H1 (cell line): ENCODE measurements around the gene MAD2L2. TPM values are rescaled to one million over a fixed set of nuclear protein-coding genes. Genes with fewer than 3 reads are reported as not detected.

Experiments used
- CTCF ChIA-PET: fragments of 300-600 bp; sonication (Branson Sonifier 250); formaldehyde crosslinking; loops from one replicate; lab custom pipeline; 2021; ENCODE audit not compliant: partially characterized antibody; lab: Charles Lee
- POLR2A ChIA-PET: fragments of 300-600 bp; sonication (Branson Sonifier 250); formaldehyde crosslinking; loops from one replicate; lab custom pipeline; 2021; ENCODE audit warnings: inconsistent platforms; ENCODE audit not compliant: partially characterized antibody; lab: Charles Lee
- DNase-seq, 2 experiments: peaks; one replicate each; pipeline versions ENCODE4 v3.0.0 to v3.0.0-alpha.2; 2010 to 2022; ENCODE audit warnings: low spot score in 2 of 2, low read depth in 1 of 2, mixed read lengths in 1 of 2
- FAIRE-seq: peaks from 2 replicates; lab custom pipeline; 2011; peaks lifted over from hg19 to GRCh38; lab: Jason Lieb, UNC
- H2AFZ ChIP-seq: 2 replicates; pipeline ENCODE4 v1.8.1; 2012; ENCODE audit warnings: low read length, inconsistent platforms
- H2AK5ac ChIP-seq: 2 replicates; pipeline ENCODE4 v1.6.1; 2013; ENCODE audit warnings: low read depth, low read length
- H2BK120ac ChIP-seq: replicated peaks from 2 replicates; pipeline ENCODE3; 2013; ENCODE audit warnings: low read depth, low read length, inconsistent platforms
- H2BK12ac ChIP-seq: 2 replicates; pipeline ENCODE4 v1.6.1; 2013; ENCODE audit warnings: low read depth, low read length
- H2BK15ac ChIP-seq: 2 replicates; pipeline ENCODE4 v1.6.1; 2013; ENCODE audit warnings: low read length
- H2BK20ac ChIP-seq: 2 replicates; pipeline ENCODE4 v1.6.1; 2013; ENCODE audit warnings: low read length
- H2BK5ac ChIP-seq: 2 replicates; pipeline ENCODE4 v1.6.1; 2013; ENCODE audit warnings: low read depth, low read length
- H3K14ac ChIP-seq: 2 replicates; pipeline ENCODE4 v1.6.1; 2013; ENCODE audit warnings: inconsistent platforms; ENCODE audit not compliant: insufficient read length
- H3K18ac ChIP-seq: 2 replicates; pipeline ENCODE4 v1.6.1; 2013; ENCODE audit warnings: low read length; ENCODE audit errors: extremely low read depth
- H3K23ac ChIP-seq: 2 replicates; pipeline ENCODE4 v1.6.1; 2013; ENCODE audit warnings: inconsistent platforms; ENCODE audit not compliant: insufficient read length
- H3K23me2 ChIP-seq: 2 replicates; pipeline ENCODE4 v1.6.1; 2013; ENCODE audit warnings: low read depth, low read length
- H3K27ac ChIP-seq: 2 replicates; pipeline ENCODE4 v1.6.1; 2011; ENCODE audit warnings: low read depth, low read length, inconsistent platforms
- H3K27me3 ChIP-seq, 4 experiments: replicated peaks in 1 of 4; 1 replicate in 1 of 4; 2 replicates in 3 of 4; pipeline versions ENCODE4 v1.6.1 to v1.8.1; 2011 to 2013; ENCODE audit warnings: low read length in 3 of 4, mild to moderate bottlenecking in 3 of 4, inconsistent platforms in 2 of 4, mixed read lengths in 2 of 4, moderate library complexity in 1 of 4; ENCODE audit not compliant: control insufficient read depth in 3 of 4, insufficient read depth in 3 of 4; ENCODE audit errors: extremely low read depth in 1 of 4
- H3K36me3 ChIP-seq, 4 experiments: 2 replicates each; pipeline versions ENCODE4 v1.6.1 to v1.8.1; 2011 to 2013; ENCODE audit warnings: mild to moderate bottlenecking in 4 of 4, low read length in 3 of 4, moderate library complexity in 2 of 4, control low read depth in 1 of 4, inconsistent platforms in 1 of 4; ENCODE audit not compliant: insufficient read depth in 4 of 4, control insufficient read depth in 2 of 4
- H3K4ac ChIP-seq: replicated peaks from 2 replicates; pipeline ENCODE3; 2013; ENCODE audit warnings: low read length, low read depth, mixed read lengths, inconsistent platforms; ENCODE audit not compliant: insufficient read length
- H3K4me1 ChIP-seq, 4 experiments: replicated peaks in 1 of 4; 1 replicate in 1 of 4; 2 replicates in 3 of 4; pipeline versions ENCODE4 v1.6.1 to v1.8.1; 2011 to 2013; ENCODE audit warnings: low read length in 3 of 4, inconsistent platforms in 2 of 4, mixed read lengths in 1 of 4; ENCODE audit not compliant: insufficient read depth in 4 of 4, control insufficient read depth in 3 of 4
- H3K4me2 ChIP-seq, 2 experiments: 2 replicates each; pipeline versions ENCODE4 v1.6.1 to v1.8.1; 2011 to 2013; ENCODE audit warnings: low read depth in 2 of 2, low read length in 2 of 2, control low read depth in 1 of 2, inconsistent platforms in 1 of 2, mild to moderate bottlenecking in 1 of 2; ENCODE audit not compliant: insufficient read depth in 1 of 2
- H3K4me3 ChIP-seq, 4 experiments: fragments of 200-600, 300-600 bp in 1 of 4; sonication (generic), shearing (Covaris generic), sonication (Bioruptor Twin) in 1 of 4; 2 replicates each; pipeline versions ENCODE4 v1.5.1 to v1.8.1; 2011 to 2016; ENCODE audit warnings: low read length in 4 of 4, low read depth in 3 of 4, control low read depth in 2 of 4, inconsistent platforms in 2 of 4, mild to moderate bottlenecking in 2 of 4, mixed read lengths in 1 of 4, moderate library complexity in 1 of 4; ENCODE audit not compliant: insufficient read depth in 2 of 4; ENCODE audit errors: extremely low read depth in 1 of 4
- H3K56ac ChIP-seq: replicated peaks from 2 replicates; pipeline ENCODE3; 2013; ENCODE audit warnings: low read depth, mild to moderate bottlenecking, mixed read lengths, low read length, inconsistent platforms; ENCODE audit not compliant: insufficient read length
- H3K79me1 ChIP-seq: 2 replicates; pipeline ENCODE4 v1.6.1; 2013; ENCODE audit warnings: low read depth, low read length, control low read depth
- H3K79me2 ChIP-seq, 2 experiments: 2 replicates each; pipeline versions ENCODE4 v1.6.1 to v1.8.1; 2012 to 2013; ENCODE audit warnings: low read length in 2 of 2, mild to moderate bottlenecking in 2 of 2, inconsistent platforms in 1 of 2; ENCODE audit not compliant: insufficient read depth in 2 of 2, control insufficient read depth in 1 of 2
- H3K9ac ChIP-seq, 4 experiments: replicated peaks in 1 of 4; 1 replicate in 1 of 4; 2 replicates in 3 of 4; pipeline versions ENCODE4 v1.6.1 to v1.8.1; 2011 to 2013; ENCODE audit warnings: low read depth in 3 of 4, low read length in 3 of 4, control low read depth in 2 of 4, mild to moderate bottlenecking in 2 of 4, moderate library complexity in 2 of 4, inconsistent platforms in 1 of 4; ENCODE audit errors: extremely low read depth in 1 of 4
- H3K9me3 ChIP-seq, 2 experiments: 2 replicates each; pipeline versions ENCODE4 v1.6.1 to v1.8.1; 2012 to 2013; ENCODE audit warnings: mild to moderate bottlenecking in 2 of 2, moderate library complexity in 2 of 2, control low read depth in 1 of 2, inconsistent platforms in 1 of 2, low read depth in 1 of 2, low read length in 1 of 2, mixed read lengths in 1 of 2; ENCODE audit not compliant: insufficient read depth in 2 of 2
- H4K20me1 ChIP-seq, 2 experiments: replicated peaks in 1 of 2; 2 replicates each; pipeline versions ENCODE3 to v1.8.1; 2011 to 2013; ENCODE audit warnings: inconsistent platforms in 2 of 2, low read length in 2 of 2, mild to moderate bottlenecking in 1 of 2; ENCODE audit not compliant: insufficient read depth in 2 of 2, control insufficient read depth in 1 of 2
- H4K5ac ChIP-seq: 2 replicates; pipeline ENCODE4 v1.6.1; 2013; ENCODE audit warnings: low read length, low read depth, mixed read lengths, inconsistent platforms; ENCODE audit not compliant: insufficient read length
- H4K8ac ChIP-seq: 2 replicates; pipeline ENCODE4 v1.8.0; 2013; ENCODE audit warnings: mild to moderate bottlenecking, moderate library complexity, low read length, inconsistent platforms; ENCODE audit not compliant: insufficient read depth; ENCODE audit errors: extremely low read depth
- H4K91ac ChIP-seq: replicated peaks from 2 replicates; pipeline ENCODE3; 2013; ENCODE audit warnings: low read length, mixed read lengths, inconsistent platforms; ENCODE audit not compliant: insufficient read length
- CHD2 ChIP-seq: IDR thresholded peaks from 2 replicates; pipeline ENCODE4 v1.6.1; 2012; ENCODE audit warnings: low read length, improper control_type of control experiment
- HDAC2 ChIP-seq, 2 experiments: fragments of 300-600 bp in 1 of 2; sonication (generic) in 1 of 2; IDR thresholded peaks; 2 replicates each; pipeline ENCODE4 v1.6.1; 2011 to 2012; ENCODE audit warnings: low read depth in 2 of 2, low read length in 2 of 2, mild to moderate bottlenecking in 2 of 2, moderate library complexity in 2 of 2, borderline replicate concordance in 1 of 2, inconsistent platforms in 1 of 2
- KDM1A ChIP-seq: fragments of 200-600, 300-600 bp; sonication (generic); IDR thresholded peaks from 2 replicates; pipeline ENCODE4 v1.7.1; 2016; ENCODE audit warnings: mild to moderate bottlenecking, low read length, borderline replicate concordance
- KDM4A ChIP-seq: IDR thresholded peaks from one replicate; pipeline ENCODE4 v1.7.1; 2012; ENCODE audit warnings: low read depth, mild to moderate bottlenecking, moderate library complexity, low read length, inconsistent platforms; ENCODE audit not compliant: severe bottlenecking
- PHF8 ChIP-seq: fragments of 200-600 bp; sonication (generic); conservative IDR thresholded peaks from 2 replicates; pipeline ENCODE4 v1.7.1; 2012; ENCODE audit warnings: low read depth, mild to moderate bottlenecking, inconsistent platforms, low read length, moderate library complexity
- POLR2AphosphoS5 ChIP-seq: IDR thresholded peaks from 2 replicates; pipeline ENCODE4 v1.6.1; 2011; ENCODE audit warnings: low read depth, low read length
- RAD21 ChIP-seq, 2 experiments: IDR thresholded peaks in 1 of 2; conservative IDR thresholded peaks in 1 of 2; 2 replicates each; pipeline ENCODE4 v1.6.1; 2011; ENCODE audit warnings: low read depth in 2 of 2, low read length in 2 of 2, improper control_type of control experiment in 1 of 2, inconsistent platforms in 1 of 2, mild to moderate bottlenecking in 1 of 2, moderate library complexity in 1 of 2
- RFX5 ChIP-seq: IDR thresholded peaks from 2 replicates; pipeline ENCODE4 v1.6.1; 2011; ENCODE audit warnings: low read depth, low read length, improper control_type of control experiment, borderline replicate concordance
- SIX5 ChIP-seq: IDR thresholded peaks from 2 replicates; pipeline ENCODE4 v1.6.1; 2011; ENCODE audit warnings: mild to moderate bottlenecking, low read depth, low read length
- SP4 ChIP-seq: IDR thresholded peaks from 2 replicates; pipeline ENCODE4 v1.6.1; 2012; ENCODE audit warnings: low read length, inconsistent platforms
- ZNF274 ChIP-seq: IDR thresholded peaks from 2 replicates; pipeline ENCODE4 v1.7.0; 2012; ENCODE audit warnings: low read length, borderline replicate concordance; ENCODE audit errors: extremely low read depth
- WGBS, 2 experiments: shearing (Covaris generic) in 1 of 2; methylation state at CpG; one replicate each; pipeline versions ENCODE4 v1.1.6 to v1.1.7; 2013 to 2015; ENCODE audit warnings: low lambda C conversion rate in 2 of 2, mixed read lengths in 2 of 2, inconsistent platforms in 1 of 2, low coverage in 1 of 2, missing lambda C conversion rate in 1 of 2; ENCODE audit not compliant: insufficient replicate concordance in 2 of 2, insufficient coverage in 1 of 2, insufficient read length in 1 of 2; ENCODE audit errors: extremely low coverage in 1 of 2, missing lambda C conversion rate in 1 of 2; 5-methylcytosine and 5-hydroxymethylcytosine counted together
- polyA plus RNA-seq, 7 experiments: library from polyadenylated mRNA; depleted of rRNA in 3 of 7; stranded (reverse) in 5 of 7; unstranded in 2 of 7; fragments of >200 nt in 5 of 7; fragments of 200-250 nt in 2 of 7; gene quantifications; 1 replicate in 5 of 7; 2 replicates in 1 of 7; 4 replicates in 1 of 7; pipeline versions ENCODE4 v1.2.1 to v1.2.3, GENCODE V29; 2011 to 2013; ENCODE audit warnings: missing spikeins in 2 of 7, mixed read lengths in 2 of 7
- total RNA-seq: library from RNA; stranded (reverse); fragmentation: NEBNext Ultra II Directional; extraction: Animal tissue kit (Norgen Biotek cat#: 25700); gene quantifications from 2 replicates; pipeline ENCODE4 v1.2.1, GENCODE V29; 2021
- TF ChIP-seq, protein P1 (sequence below): IDR thresholded peaks from 2 replicates; pipeline ENCODE4 v1.6.1; 2011; ENCODE audit warnings: low read depth, mild to moderate bottlenecking, low read length; ENCODE audit not compliant: insufficient read depth

Gene MAD2L2
- total and polyA plus RNA-seq, 2 of the 8 experiments (the other 6 are each of a cell fraction or from before 2014, with no cell fraction given) = 310 to 469 TPM

DNA sequence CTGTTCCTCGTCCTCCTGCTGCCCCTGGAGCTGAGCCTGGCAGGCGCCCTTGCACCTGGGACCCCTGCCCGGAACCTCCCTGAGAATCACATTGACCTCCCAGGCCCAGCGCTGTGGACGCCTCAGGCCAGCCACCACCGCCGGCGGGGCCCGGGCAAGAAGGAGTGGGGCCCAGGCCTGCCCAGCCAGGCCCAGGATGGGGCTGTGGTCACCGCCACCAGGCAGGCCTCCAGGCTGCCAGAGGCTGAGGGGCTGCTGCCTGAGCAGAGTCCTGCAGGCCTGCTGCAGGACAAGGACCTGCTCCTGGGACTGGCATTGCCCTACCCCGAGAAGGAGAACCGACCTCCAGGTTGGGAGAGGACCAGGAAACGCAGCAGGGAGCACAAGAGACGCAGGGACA, 25.3 kb upstream of the MAD2L2 start:
- Histone ChIP-seq H3K4me1 (peaks cover 7 to 42% (median 27%) of the 10 kb centered on the region in 4 experiments), H3K18ac (peak overlapping the region; percentile 14; the same call in 1 of the 2 replicates), H3K27ac (no peak overlapping the region), H2AK5ac (no peak overlapping the region), H4K20me1 (peaks cover 0 to 7% of the 10 kb centered on the region in 2 experiments), H3K27me3 (no peaks in the 10 kb centered on the region; a peak in 1 of 7 replicates), H3K23ac (no peak overlapping the region), H3K9me3 (no peaks in the 10 kb centered on the region), H2BK15ac (peak overlapping the region; percentile 88; the same call in 1 of the 2 replicates), H3K23me2 (peaks cover 6% of the 10 kb centered on the region), H4K91ac (peak overlapping the region; percentile 81), H3K9ac (no peak overlapping the region), H3K4me2 (no peak overlapping the region), H4K5ac (no peak overlapping the region), H3K4me3 (no peak overlapping the region), H2BK12ac (peak overlapping the region; percentile 87; the same call in 1 of the 2 replicates), H3K79me2 (peaks cover 6 to 8% of the 10 kb centered on the region in 2 experiments; a peak in 2 of 4 replicates), H3K4ac (peak overlapping the region; percentile 88), H2BK5ac (peak overlapping the region; percentile 66; the same call in 1 of the 2 replicates), H3K79me1 (peaks cover 9% of the 10 kb centered on the region), H2BK120ac (no peak overlapping the region), H2BK20ac (peak overlapping the region; percentile 90; the same call in 1 of the 2 replicates), H2AFZ (no peak overlapping the region), H3K56ac (no peak overlapping the region), H4K8ac (0 out of 2 replicates have a peak overlapping the region, but pooled peaks have one; percentile 83), H3K14ac (no peak overlapping the region), H3K36me3 (peaks cover 0 to 6% (median 0%) of the 10 kb centered on the region in 4 experiments; a peak in 2 of 8 replicates)
- WGBS, 2 experiments = 96% methylated on average over 8 of the region's 14 CpGs; no CpG with 5 or more reads in 1 of the 2 experiments
- ChIA-PET POLR2A (interaction anchor here (1.9 to 14.6 kb wide), 3 partner anchors 17 to 37 kb away, joined by 6 to 329 read pairs (median 10); partner anchors contain the start of genes DRAXIN and MAD2L2), CTCF (interaction anchor here (1.2 to 11.1 kb wide), 8 partner anchors 10 to 63 kb away, joined by 3 to 266 read pairs (median 38); partner anchors contain the start of genes DRAXIN, FBXO6 and MAD2L2)
- no peak for FAIRE-seq
- no peak for DNase-seq
- TF ChIP-seq CHD2 (no peak), SP4 (no peak), HDAC2 (IDR thresholded peaks at IDR 0.05; ENCODE audit: borderline replicate concordance in 1 of 2, low read depth in 2 of 2, low read length in 2 of 2) (no peak), PHF8 (no peak), SIX5 (no peak), ZNF274 (no peak), KDM1A (no peak), RAD21 (IDR thresholded peaks at IDR 0.05 in 1 of 2, conservative IDR thresholded peaks at IDR 0.05 in 1 of 2; ENCODE audit: low read depth in 2 of 2, low read length in 2 of 2) (no peak), RFX5 (no peak), POLR2AphosphoS5 (no peak), KDM4A (no peak)
- TF ChIP-seq, protein P1, sequence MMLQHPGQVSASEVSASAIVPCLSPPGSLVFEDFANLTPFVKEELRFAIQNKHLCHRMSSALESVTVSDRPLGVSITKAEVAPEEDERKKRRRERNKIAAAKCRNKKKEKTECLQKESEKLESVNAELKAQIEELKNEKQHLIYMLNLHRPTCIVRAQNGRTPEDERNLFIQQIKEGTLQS = no peak
